Naive thymus-derived CD4-positive, alpha-beta T cell (primary cell): ENCODE data around the gene TRDN. TPM values are rescaled to one million over a fixed set of nuclear protein-coding genes. Genes with fewer than 3 reads are reported as not detected.
"Not testable (repeated sequence)": the region's sequence is repeated elsewhere in the genome, so short reads cannot be mapped to it uniquely, and the experiment has no call there.

Source experiments
- ATAC-seq: fragments of 150-1000 bp; cut with Tn5 transposase; 2 replicates; pipeline ENCODE4 v1.10.0; 2021; ENCODE audit warnings: mild to moderate bottlenecking, moderate library complexity
- CTCF ChIA-PET: fragments of 350-600 bp; sonication (Branson Sonifier 250); formaldehyde crosslinking; loops from one replicate; lab custom pipeline; 2021; ENCODE audit warnings: antibody characterized with exemption; lab: Charles Lee
- POLR2A ChIA-PET: fragments of 350-600 bp; sonication (Branson Sonifier 250); formaldehyde crosslinking; loops from one replicate; lab custom pipeline; 2021; ENCODE audit warnings: antibody characterized with exemption, inconsistent platforms; lab: Charles Lee
- DNase-seq, 9 donors: peaks; one replicate each; pipeline versions ENCODE4 v3.0.0 to v3.0.0-alpha.2; 2020 to 2022; ENCODE audit warnings: mixed read lengths in 1 of 9
- H3K27ac ChIP-seq: one replicate; pipeline ENCODE4 v1.7.0; 2013; ENCODE audit warnings: mild to moderate bottlenecking, low read depth, low read length, moderate library complexity
- H3K27me3 ChIP-seq, 2 donors: one replicate each; pipeline ENCODE4 v1.7.0; 2013; ENCODE audit warnings: low read length in 2 of 2, mild to moderate bottlenecking in 2 of 2, moderate library complexity in 2 of 2; ENCODE audit not compliant: control insufficient read depth in 2 of 2, insufficient read depth in 2 of 2
- H3K36me3 ChIP-seq, 3 experiments: 1 replicate in 2 of 3; 2 replicates in 1 of 3; pipeline ENCODE4 v1.7.0; 2013; ENCODE audit warnings: low read length in 3 of 3, mild to moderate bottlenecking in 3 of 3, moderate library complexity in 1 of 3; ENCODE audit not compliant: insufficient read depth in 3 of 3, control insufficient read depth in 2 of 3
- H3K4me1 ChIP-seq, 2 donors: one replicate each; pipeline ENCODE4 v1.7.0; 2013; ENCODE audit warnings: low read length in 2 of 2, mild to moderate bottlenecking in 2 of 2, moderate library complexity in 1 of 2; ENCODE audit not compliant: control insufficient read depth in 2 of 2, insufficient read depth in 2 of 2
- H3K4me3 ChIP-seq: 2 replicates; pipeline ENCODE4 v1.7.0; 2013; ENCODE audit warnings: mild to moderate bottlenecking, low read length
- H3K9me3 ChIP-seq, 3 experiments: 1 replicate in 2 of 3; 2 replicates in 1 of 3; pipeline ENCODE4 v1.7.0; 2013; ENCODE audit warnings: low read length in 3 of 3; ENCODE audit not compliant: control insufficient read depth in 2 of 3
- H3K27ac Mint-ChIP-seq, 9 donors: one replicate each; pipeline ENCODE4 v1.8.0; 2020 to 2022; ENCODE audit warnings: mixed read lengths in 9 of 9, mild to moderate bottlenecking in 8 of 9, moderate library complexity in 5 of 9, inconsistent platforms in 2 of 9
- H3K27me3 Mint-ChIP-seq, 5 donors: one replicate each; pipeline ENCODE4 v1.8.0; 2021 to 2022; ENCODE audit warnings: mixed read lengths in 5 of 5, mild to moderate bottlenecking in 1 of 5
- H3K36me3 Mint-ChIP-seq, 5 donors: one replicate each; pipeline ENCODE4 v1.8.0; 2020 to 2022; ENCODE audit warnings: mixed read lengths in 5 of 5, mild to moderate bottlenecking in 3 of 5, inconsistent platforms in 1 of 5
- H3K4me1 Mint-ChIP-seq, 7 donors: one replicate each; pipeline ENCODE4 v1.8.0; 2020 to 2022; ENCODE audit warnings: mixed read lengths in 7 of 7, mild to moderate bottlenecking in 3 of 7, inconsistent platforms in 1 of 7
- H3K4me3 Mint-ChIP-seq, 10 donors: one replicate each; pipeline ENCODE4 v1.8.0; 2020 to 2022; ENCODE audit warnings: mild to moderate bottlenecking in 10 of 10, mixed read lengths in 10 of 10, moderate library complexity in 6 of 10, inconsistent platforms in 2 of 10
- H3K9me3 Mint-ChIP-seq, 11 donors: one replicate each; pipeline ENCODE4 v1.8.0; 2020 to 2022; ENCODE audit warnings: mixed read lengths in 11 of 11, mild to moderate bottlenecking in 4 of 11, inconsistent platforms in 1 of 11, moderate library complexity in 1 of 11
- intact Hi-C, 2 donors: fragments of 100-400 bp; cut with micrococcal nuclease; formaldehyde crosslinking; loops; one replicate each; pipeline ENCODE4 v1.15.1; 2023
- polyA plus RNA-seq, 2 donors: library from polyadenylated mRNA; unstranded; fragments of 300-500 nt; fragmentation: Illumina TruSeq; gene quantifications; one replicate each; pipeline ENCODE4 v1.2.3, GENCODE V29; 2021
- total RNA-seq, 6 experiments: library from RNA in 5 of 6; stranded (reverse) in 5 of 6; gene quantifications; 1 replicate in 5 of 6; 2 replicates in 1 of 6; pipeline ENCODE4 v1.2.3 and lab custom pipeline; 2021 to 2026

The TRDN gene
- total and polyA plus RNA-seq, 7 experiments from 2014 or later: not detected

DNA sequence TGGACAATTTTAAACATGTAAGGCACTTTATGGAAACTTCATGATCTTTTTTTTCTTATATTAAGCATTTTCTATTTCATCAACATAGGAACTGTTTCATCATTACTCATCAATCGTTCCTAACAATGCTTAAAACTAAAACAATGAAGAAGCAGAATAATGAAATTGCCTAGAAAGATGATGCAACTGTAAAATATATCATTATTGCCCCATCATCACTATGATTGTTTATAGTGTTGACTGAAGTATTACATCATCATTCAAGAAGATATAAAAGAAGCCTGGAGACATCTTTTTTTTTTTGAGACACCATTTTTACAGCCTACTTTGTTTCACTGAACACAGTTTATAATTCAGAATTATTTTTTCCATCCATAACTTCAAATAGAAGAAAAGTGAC, 147.2 kb downstream of the TRDN start:
- Histone ChIP-seq H3K27ac (no peak overlapping the region), H3K36me3 (no peaks in the 10 kb centered on the region), H3K9me3 (no peaks in the 10 kb centered on the region), H3K4me1 (no peaks in the 10 kb centered on the region), H3K4me3 (no peak overlapping the region), H3K27me3 (no peaks in the 10 kb centered on the region)
- no peaks in the 10 kb centered on the region for H3K36me3 Mint-ChIP-seq
- no peaks in the 10 kb centered on the region for H3K27me3 Mint-ChIP-seq
- peaks cover 0 to 4% (median 0%) of the 10 kb centered on the region in 11 donors for H3K9me3 Mint-ChIP-seq
- DNase-seq (no peak), ATAC-seq (no peak)
- no peak overlapping the region for H3K4me3 Mint-ChIP-seq
- no peak overlapping the region for H3K27ac Mint-ChIP-seq
- CTCF ChIA-PET: no interaction called here
- POLR2A ChIA-PET: no interaction called here
- intact Hi-C loops: no loop called here
- no peaks in the 10 kb centered on the region for H3K4me1 Mint-ChIP-seq

DNA sequence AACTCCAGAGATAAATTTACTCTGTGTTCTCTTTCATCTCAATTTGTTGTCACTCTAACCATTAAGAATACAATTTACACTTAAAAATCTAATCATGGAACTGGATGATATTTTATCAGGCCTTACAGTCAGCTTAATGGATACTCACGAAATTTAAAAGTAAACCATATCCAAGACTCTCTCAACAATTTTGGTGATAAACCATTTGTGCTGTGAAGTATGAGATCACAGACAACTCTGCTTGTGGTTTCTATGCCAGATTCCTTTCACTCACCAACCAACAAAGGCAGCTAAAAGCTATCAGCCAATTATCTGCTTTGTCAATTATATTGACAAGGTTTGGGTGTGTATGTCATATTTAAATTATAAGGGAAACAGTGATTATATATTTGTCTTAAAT, 155.8 kb downstream of the TRDN start:
- Histone ChIP-seq H3K27ac (no peak overlapping the region), H3K27me3 (no peaks in the 10 kb centered on the region), H3K4me1 (no peaks in the 10 kb centered on the region), H3K9me3 (no peaks in the 10 kb centered on the region), H3K4me3 (no peak overlapping the region), H3K36me3 (no peaks in the 10 kb centered on the region)
- POLR2A ChIA-PET: no interaction called here
- Mint-ChIP-seq H3K27ac (no peak overlapping the region), H3K27me3 (no peaks in the 10 kb centered on the region), H3K4me3 (no peak overlapping the region), H3K36me3 (no peaks in the 10 kb centered on the region), H3K9me3 (no peaks in the 10 kb centered on the region), H3K4me1 (no peaks in the 10 kb centered on the region)
- intact Hi-C loops: no loop called here
- ATAC-seq (no peak), DNase-seq (no peak)
- CTCF ChIA-PET: no interaction called here

DNA sequence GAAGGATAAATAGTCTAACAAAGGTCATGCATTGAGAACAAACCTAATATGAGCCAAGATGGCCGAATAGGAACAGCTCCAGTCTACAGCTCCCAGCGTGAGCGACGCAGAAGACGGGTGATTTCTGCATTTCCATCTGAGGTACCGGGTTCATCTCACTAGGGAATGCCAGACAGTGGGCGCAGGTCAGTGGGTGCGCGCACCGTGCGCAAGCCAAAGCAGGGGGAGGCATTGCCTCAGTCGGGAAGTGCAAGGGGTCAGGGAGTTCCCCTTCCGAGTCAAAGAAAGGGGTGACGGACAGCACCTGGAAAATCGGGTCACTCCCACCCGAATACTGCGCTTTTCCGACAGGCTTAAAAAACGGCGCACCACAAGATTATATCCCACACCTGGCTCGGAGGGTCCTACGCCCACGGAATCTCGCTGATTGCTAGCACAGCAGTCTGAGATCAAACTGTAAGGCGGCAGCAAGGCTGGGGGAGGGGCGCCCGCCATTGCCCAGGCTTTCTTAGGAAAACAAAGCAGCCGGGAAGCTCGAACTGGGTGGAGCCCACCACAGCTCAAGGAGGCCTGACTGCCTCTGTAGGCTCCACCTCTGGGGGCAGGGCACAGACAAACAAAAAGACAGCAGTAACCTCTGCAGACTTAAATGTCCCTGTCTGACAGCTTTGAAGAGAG, 164.6 kb downstream of the TRDN start:
- H3K9me3 Mint-ChIP-seq: peaks cover 0 to 10% (median 5%) of the 10 kb centered on the region in 11 donors
- not testable (repeated sequence) for H3K27me3 Mint-ChIP-seq

DNA sequence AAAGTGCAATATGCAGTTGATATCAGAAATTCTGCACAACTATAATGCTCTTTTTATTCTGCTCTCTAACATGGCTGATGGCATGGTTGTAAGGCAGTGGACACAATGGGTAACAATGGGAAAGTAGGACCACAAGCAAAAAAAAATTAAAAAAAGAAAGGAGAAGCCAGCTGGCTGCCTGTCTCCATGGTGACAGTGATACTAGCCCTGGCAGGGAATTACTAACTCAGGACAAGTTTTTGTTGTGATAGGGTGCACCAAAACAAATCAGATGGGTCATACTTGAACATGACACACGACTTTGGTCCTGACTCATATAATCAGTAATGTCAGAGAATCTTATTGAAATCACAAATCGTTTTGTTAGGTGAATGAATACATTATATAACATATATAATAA, 169.4 kb downstream of the TRDN start:
- no peak overlapping the region for H3K27ac Mint-ChIP-seq
- CTCF ChIA-PET: no interaction called here
- ATAC-seq: no peak
- Histone ChIP-seq H3K9me3 (no peaks in the 10 kb centered on the region), H3K4me3 (no peak overlapping the region), H3K4me1 (no peaks in the 10 kb centered on the region), H3K27me3 (no peaks in the 10 kb centered on the region), H3K36me3 (no peaks in the 10 kb centered on the region), H3K27ac (no peak overlapping the region)
- intact Hi-C loops: no loop called here
- POLR2A ChIA-PET: no interaction called here
- no peaks in the 10 kb centered on the region for H3K36me3 Mint-ChIP-seq
- H3K4me1 Mint-ChIP-seq: no peaks in the 10 kb centered on the region
- H3K4me3 Mint-ChIP-seq: no peak overlapping the region
- H3K9me3 Mint-ChIP-seq: peaks cover 0 to 10% (median 3%) of the 10 kb centered on the region in 11 donors
- no peaks in the 10 kb centered on the region for H3K27me3 Mint-ChIP-seq
- no peak for DNase-seq

More for the DNA sequence above, 164.6 kb downstream of the TRDN start:
- H3K36me3 Mint-ChIP-seq, H3K4me1 Mint-ChIP-seq, ATAC-seq, CTCF ChIA-PET, H3K27ac ChIP-seq, H3K27me3 ChIP-seq, H3K27ac Mint-ChIP-seq, POLR2A ChIA-PET, DNase-seq, H3K4me3 ChIP-seq, H3K9me3 ChIP-seq, intact Hi-C loops, H3K36me3 ChIP-seq, H3K4me3 Mint-ChIP-seq, H3K4me1 ChIP-seq: not testable (repeated sequence)

DNA sequence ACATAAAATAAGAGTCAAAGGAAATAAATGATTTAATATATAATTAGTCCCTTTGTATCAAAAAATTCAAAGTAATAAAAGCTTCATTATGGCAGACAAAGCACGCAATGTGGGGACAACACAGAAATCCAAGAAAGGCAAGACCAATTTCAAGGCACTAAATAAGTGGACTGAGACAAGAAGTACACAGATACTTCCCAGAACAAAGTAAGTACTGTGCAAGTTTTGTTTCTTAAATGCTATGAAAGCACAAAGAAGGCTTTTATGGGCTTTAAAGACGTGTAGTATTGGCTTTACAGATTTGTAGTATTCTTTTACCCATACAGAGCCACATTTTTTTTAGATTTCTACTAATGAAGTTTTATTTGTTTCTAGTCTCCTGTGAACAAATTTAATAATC, 174.6 kb downstream of the TRDN start:
- Histone ChIP-seq H3K27ac (no peak overlapping the region), H3K4me1 (no peaks in the 10 kb centered on the region), H3K4me3 (no peak overlapping the region), H3K36me3 (no peaks in the 10 kb centered on the region), H3K27me3 (no peaks in the 10 kb centered on the region), H3K9me3 (no peaks in the 10 kb centered on the region)
- POLR2A ChIA-PET: no interaction called here
- CTCF ChIA-PET: no interaction called here
- Mint-ChIP-seq H3K9me3 (peaks cover 0 to 3% (median 0%) of the 10 kb centered on the region in 11 donors), H3K27ac (no peak overlapping the region), H3K4me3 (no peak overlapping the region), H3K4me1 (no peaks in the 10 kb centered on the region), H3K36me3 (no peaks in the 10 kb centered on the region), H3K27me3 (no peaks in the 10 kb centered on the region)
- intact Hi-C loops: no loop called here
- no peak for DNase-seq
- ATAC-seq: no peak

DNA sequence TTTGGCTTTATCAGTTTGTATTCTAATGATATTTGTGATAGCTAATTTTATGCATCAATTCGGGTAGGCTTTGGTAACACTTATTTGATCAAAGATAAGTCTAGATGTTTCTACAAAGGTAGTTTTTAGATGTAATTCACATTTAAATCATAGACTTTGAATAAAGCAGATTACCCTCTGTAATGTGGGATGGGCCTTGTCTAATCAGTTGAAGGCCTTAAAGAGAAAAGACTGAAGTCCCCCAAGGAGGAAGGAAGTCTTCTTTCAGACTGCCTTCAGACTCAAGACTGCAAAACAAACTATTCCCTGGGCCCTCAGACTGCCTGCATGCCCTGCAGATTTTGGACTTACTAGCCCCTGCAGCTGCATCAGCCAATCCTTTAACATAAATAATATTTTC, 178.5 kb downstream of the TRDN start:
- H3K36me3 Mint-ChIP-seq: no peaks in the 10 kb centered on the region
- H3K27ac ChIP-seq: no peak overlapping the region
- CTCF ChIA-PET: no interaction called here
- peaks cover 0 to 7% (median 0%) of the 10 kb centered on the region in 11 donors for H3K9me3 Mint-ChIP-seq
- H3K27me3 Mint-ChIP-seq: no peaks in the 10 kb centered on the region
- no peaks in the 10 kb centered on the region for H3K27me3 ChIP-seq
- ATAC-seq (no peak), DNase-seq (no peak)
- POLR2A ChIA-PET: no interaction called here
- H3K9me3 ChIP-seq: no peaks in the 10 kb centered on the region
- H3K4me1 ChIP-seq: no peaks in the 10 kb centered on the region
- intact Hi-C loops: no loop called here
- H3K36me3 ChIP-seq: no peaks in the 10 kb centered on the region
- H3K4me3 Mint-ChIP-seq: no peak overlapping the region
- no peak overlapping the region for H3K27ac Mint-ChIP-seq
- no peaks in the 10 kb centered on the region for H3K4me1 Mint-ChIP-seq
- H3K4me3 ChIP-seq: no peak overlapping the region

DNA sequence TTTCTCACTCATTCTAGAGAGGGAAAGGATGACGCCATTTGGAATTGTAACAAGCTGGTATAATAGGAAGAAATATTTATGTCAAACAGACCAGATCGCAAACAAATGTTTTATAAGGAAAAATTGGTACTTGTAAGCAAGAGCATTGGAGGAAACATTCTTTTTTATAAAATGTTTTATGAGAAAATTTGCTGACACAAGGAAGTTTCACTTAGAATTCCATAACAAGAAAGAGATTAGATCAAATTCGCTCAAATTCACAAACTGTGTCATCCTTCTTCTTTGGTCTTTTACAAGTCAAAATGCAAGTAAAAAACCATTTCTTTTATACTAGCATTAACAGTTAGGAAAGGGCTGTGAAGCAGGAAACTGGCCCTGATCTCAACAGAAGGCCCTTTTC, 179.9 kb downstream of the TRDN start:
- no peak overlapping the region for H3K27ac ChIP-seq
- no peaks in the 10 kb centered on the region for H3K27me3 ChIP-seq
- no peaks in the 10 kb centered on the region for H3K27me3 Mint-ChIP-seq
- no peak for ATAC-seq
- no peaks in the 10 kb centered on the region for H3K36me3 ChIP-seq
- H3K27ac Mint-ChIP-seq: no peak overlapping the region
- DNase-seq: no peak
- no peaks in the 10 kb centered on the region for H3K4me1 ChIP-seq
- no peaks in the 10 kb centered on the region for H3K9me3 ChIP-seq
- ChIA-PET CTCF (no interaction called here), POLR2A (no interaction called here)
- no peak overlapping the region for H3K4me3 ChIP-seq
- no peaks in the 10 kb centered on the region for H3K4me1 Mint-ChIP-seq
- no peaks in the 10 kb centered on the region for H3K36me3 Mint-ChIP-seq
- peaks cover 0 to 12% (median 0%) of the 10 kb centered on the region in 11 donors for H3K9me3 Mint-ChIP-seq
- intact Hi-C loops: no loop called here
- H3K4me3 Mint-ChIP-seq: no peak overlapping the region
